CD4-positive, alpha-beta T cell treated with Interleukin-10 for 1 hour (primary cell): ENCODE measurements around the gene HTRA2.
"Not testable (repeated sequence)": the region's sequence is repeated elsewhere in the genome, so short reads cannot be mapped to it uniquely, and the experiment has no call there.

Experiments
- DNase-seq: peaks from one replicate; pipeline ENCODE4 v3.0.0-alpha.2; 2020

Gene HTRA2

DNA sequence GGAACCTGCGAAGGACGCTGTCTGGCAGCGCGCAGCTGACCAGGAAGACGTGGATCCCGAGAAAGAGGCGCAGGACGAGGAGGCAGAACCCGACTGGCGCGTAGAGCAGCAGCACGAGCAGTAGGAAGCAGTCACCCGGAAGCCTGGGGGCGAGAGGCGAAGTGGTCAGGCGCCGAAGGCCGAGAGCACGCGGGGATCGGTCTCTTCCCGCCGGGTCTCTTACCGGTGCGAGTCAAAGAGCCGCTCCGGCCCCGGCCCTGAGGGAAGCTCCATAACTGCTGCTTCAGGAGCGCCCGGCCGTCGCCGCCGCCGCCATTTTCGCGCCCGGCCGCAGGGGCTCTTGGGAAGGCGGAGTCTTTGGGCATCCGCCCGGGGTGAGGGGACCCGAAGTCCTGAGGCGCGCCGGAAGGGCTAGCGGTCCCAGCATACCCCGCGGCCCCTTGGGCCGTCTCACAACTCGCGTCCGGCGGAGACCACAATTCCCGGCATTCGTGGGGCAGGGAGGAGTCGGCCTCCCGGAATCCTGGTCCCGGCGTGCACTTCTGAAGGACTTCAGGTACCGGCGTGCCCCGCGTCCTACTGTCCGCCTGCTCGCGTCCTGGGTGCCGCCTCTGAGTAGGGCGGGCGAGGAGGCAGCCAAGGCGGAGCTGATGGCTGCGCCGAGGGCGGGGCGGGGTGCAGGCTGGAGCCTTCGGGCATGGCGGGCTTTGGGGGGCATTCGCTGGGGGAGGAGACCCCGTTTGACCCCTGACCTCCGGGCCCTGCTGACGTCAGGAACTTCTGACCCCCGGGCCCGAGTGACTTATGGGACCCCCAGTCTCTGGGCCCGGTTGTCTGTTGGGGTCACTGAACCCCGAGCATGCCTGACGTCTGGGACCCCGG is at the start of gene HTRA2, which contains the start of gene AUP1:
Gene HTRA2 (plus strand): TSS at position 577 of the 882 bp plus-strand sequence. CDS start 74 bp downstream, at position 651.
Gene AUP1 (minus strand): TSS at position 350 of the 882 bp plus-strand sequence. CDS start 77 bp downstream, at position 273.
- peak; percentile 90 for DNase-seq

GRCh38 chr2:74481431-74481830 is 48.3 kb upstream of the HTRA2 start:
- DNase-seq: no peak

DNA sequence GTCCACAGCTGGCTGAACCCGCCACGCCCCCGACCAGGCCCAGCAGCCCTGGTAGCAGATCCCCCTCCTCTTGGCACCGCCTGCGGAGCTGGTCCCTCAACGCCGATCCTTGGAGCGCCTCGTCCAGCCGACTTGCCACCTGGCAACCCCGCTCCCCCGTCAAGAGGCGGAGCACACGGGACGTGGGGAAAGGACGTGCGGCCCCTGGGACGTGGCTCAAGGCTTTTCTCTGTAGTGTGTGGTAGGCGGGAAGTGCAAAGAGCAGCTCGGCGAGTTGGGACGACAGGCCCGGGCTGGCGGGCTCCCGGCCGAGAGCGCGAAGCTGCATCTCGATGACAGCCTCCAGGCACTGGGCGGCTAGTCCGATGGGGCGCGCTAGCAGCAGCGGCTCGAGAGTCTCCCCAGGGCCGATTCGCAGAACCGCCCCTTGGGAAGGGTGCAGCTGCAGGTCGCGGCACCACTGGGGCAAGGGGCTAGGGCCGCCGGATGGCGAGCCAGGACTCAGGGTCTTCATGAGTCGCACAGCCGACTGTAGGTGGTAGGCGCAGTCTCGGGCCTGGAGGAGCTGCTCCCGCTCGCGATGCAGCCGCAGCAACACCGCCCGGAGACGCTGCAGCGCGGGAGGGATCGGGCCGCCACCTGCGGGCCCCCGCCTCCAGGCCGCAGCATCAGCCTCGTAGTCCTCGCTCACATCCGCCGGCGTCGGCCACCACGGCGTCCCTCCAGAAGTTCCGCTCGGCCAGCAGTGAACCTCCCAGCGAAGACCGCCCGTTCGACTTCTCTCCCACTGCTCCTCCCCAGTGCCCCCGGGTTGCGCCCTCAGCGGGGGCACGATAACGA is 47.6 kb upstream of the HTRA2 start:
- peak; percentile 67 for DNase-seq

GRCh38 chr2:74482801-74483674 is 46.7 kb upstream of the HTRA2 start, which contains the start of the genes CCDC142 and TTC31:
TSS of gene CCDC142 (minus strand) at chr2:74482998. CDS start at chr2:74482837, 161 bp downstream.
TSS of gene TTC31 (plus strand) at chr2:74483081. CDS start at chr2:74483096, 15 bp downstream.
- DNase-seq: peak; percentile 95

DNA sequence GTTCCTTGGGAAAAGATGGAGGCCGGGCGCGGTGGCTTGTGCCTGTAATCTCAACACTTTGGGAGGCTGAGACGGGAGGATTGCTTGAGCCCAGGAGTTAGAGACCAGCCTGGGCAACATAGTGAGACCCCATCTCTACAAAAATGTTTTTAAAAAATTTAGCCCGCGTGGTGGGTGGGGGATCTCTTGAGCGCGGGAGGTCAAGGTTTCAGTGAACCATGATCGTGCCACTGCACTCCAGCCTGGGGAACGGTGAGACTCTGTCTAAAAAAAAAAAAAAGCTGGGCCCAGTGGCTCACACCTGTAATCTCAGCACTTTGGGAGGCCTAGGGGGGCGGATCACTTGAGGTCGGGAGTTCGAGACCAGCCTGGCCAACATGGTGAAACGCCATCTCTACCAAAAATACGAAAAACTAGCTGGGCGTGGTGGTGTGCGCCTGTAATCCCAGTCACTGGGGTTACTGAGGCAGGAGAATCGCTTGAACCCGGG is 46.0 kb upstream of the HTRA2 start:
- DNase-seq: not testable (repeated sequence)

DNA sequence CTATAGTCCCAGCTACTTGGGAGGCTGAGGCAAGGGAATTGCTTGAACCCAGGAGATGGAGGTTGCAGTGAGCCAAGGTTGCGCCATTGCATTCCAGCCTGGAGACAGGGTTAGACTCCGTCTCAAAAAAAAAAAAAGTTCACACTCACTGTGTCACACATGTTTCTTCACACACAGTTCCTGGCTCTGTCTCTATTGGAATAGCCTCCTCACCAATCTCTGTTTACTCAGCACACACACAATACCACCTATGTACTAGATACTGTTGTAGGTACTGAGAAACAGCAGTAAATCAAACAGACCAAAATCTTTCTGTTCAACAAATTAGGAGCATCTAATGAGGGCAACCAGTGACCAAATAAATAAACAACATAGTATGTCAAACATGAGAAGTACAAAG is 43.6 kb upstream of the HTRA2 start:
- DNase-seq: no peak

- no peak for DNase-seq
These were observed 40.9 kb upstream of the HTRA2 start for GRCh38 chr2:74488643-74489481.

- no peak for DNase-seq
These were observed 39.8 kb upstream of the HTRA2 start for GRCh38 chr2:74489906-74490305.

DNA sequence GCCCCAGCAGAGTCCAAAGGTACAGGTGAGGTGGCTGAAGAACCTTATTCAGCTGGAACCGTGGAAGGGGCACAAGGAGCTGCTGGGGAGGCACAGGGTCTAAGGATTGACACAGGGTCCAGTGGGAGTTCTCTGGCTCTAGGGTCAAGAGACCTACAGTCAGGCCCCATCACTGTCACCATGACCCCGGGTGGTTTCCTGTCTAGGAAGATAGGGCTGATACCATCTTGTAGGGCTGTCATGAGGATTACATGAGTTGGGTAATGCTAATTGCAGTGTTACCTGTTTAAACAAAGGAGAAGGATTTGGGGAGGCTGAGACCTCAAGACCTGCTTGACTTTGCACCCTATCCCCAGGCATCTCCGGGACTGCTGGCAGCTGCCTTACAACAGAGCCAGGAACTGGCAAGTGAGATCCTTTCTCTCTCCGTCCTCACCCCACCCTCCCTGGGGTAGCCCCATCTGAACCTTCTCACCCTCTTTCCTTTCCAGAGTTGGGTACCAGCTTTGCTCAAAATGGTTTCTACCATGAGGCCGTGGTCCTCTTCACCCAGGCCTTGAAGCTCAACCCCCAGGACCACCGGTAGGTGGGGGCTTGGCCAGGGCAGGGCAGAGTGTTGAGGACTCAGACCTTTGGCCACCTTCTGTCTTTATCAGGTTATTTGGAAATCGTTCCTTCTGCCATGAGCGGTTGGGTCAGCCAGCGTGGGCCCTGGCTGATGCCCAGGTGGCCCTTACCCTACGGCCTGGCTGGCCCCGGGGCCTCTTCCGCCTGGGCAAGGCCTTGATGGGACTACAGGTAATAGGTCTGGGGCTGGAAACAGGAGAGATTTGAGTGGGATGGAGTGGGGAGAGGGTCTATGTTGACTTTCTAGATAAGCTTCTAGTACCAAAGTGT is 37.8 kb upstream of the HTRA2 start:
- DNase-seq: no peak

DNA sequence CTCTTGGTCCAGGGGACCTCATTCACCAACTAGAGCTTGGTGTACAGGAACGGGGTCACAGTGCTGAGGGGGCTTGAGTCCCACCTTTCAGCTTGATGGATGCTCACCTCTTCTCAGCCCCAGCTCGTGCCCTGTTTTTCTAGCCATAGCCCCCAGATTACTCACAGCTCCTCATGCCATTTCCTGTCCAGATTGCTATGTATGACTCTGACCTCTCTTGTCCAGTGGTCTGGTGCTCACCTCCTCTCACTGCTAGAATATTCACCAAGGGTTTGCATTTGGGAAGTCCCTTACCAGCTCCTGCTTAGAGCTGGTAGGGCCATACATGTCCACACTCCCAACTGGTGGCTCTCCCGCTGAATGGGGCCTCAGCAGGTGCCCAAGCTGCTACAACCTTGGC is 36.2 kb upstream of the HTRA2 start:
- DNase-seq: no peak

DNA sequence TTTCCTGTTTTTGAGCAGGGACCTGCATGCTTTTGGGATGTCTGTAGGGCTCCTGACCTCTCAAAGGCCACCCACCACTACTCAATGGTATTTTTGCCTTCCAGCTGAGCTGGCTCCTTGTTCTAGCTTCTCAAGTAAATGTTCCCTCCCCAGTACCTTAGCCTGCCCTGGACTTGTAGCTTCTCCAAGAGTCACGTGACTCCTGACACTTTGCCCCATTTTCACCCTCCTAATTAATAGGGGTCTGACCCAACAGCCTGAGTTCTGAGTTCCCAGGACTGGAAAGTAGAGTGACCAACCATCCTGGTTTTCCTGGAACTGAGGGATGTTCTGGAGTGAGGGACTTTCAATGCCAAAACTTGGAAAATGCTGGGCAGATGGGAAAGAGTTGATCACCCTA is 34.3 kb upstream of the HTRA2 start:
- no peak for DNase-seq

- DNase-seq: no peak
These were observed 32.5 kb upstream of the HTRA2 start for GRCh38 chr2:74496997-74497776.

GRCh38 chr2:74497777-74498499 is 31.8 kb upstream of the HTRA2 start:
- peak; percentile 25 for DNase-seq

DNA sequence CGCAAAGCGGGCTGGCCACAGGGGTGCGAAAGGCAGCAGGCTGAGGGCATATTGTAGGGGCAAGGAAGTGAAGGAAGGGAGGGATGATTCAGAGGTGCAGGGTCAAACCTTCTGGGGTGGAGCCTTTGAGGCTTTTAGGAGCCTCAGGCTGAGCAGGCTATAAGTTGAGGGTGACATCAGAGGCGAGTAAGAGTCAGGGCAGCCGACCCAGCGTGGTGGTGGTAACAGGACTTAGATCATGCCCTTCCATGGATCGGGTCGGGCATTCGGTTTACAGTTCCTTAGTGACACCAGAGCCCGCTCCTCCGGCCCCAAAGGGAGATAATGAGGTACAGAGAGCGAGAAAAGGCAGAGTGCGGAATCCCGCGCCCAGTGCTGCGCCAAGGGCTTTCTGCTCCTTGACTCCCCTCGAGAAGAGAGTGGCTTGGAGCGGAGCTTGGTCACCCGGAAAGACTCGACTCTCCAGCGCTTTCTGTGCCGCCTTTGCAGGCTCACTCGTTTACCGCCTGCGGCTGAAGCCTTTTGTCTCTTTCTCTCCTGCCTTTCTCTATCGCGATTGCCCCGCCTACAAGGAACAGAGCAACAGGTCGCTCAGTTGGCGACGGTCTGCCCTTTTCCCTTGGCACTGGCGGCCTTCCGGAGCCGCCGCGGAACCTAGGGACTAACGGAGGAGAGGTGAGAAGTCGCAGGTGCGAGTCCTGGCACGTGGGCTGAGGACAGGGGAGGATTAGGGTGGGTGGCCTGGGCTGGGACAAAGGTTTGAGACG is 31.1 kb upstream of the HTRA2 start:
- peak; percentile 23 for DNase-seq

GRCh38 chr2:74499267-74499939 is 30.3 kb upstream of the HTRA2 start, which contains the start of gene LBX2:
TSS of gene LBX2 (minus strand) at chr2:74499603. CDS start at chr2:74499537, 66 bp downstream.
- DNase-seq: no peak

DNA sequence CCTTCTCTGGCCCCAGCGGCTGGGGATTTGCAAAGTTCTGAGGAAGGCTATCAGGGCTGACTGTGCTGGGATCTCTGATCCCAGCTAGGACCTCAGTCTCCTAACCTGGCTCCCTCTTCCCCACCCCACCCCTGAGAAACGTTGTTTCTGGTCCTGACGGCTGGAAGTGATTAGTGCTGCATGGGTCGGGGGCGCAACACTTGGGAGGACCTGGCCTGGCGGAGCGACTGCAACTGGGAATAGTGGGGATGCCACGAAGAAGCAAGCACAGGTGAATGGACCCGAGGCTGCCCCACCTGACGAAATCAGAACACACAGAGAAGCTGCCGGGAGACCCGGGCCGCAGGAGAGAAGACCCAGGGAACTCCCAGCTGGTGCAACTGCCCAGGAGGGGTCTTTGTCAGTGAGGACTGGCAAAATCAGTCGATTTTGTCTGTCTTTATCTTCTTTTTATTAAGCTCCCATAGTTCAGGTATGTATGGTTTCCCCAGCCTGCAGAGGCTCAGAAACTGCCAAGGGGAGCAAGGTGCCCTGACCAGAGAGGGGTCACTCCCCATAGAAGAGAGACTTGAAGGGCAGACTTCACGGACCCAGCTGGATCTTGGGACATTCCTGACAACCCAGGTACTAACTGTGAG is 29.7 kb upstream of the HTRA2 start:
- no peak for DNase-seq

DNA sequence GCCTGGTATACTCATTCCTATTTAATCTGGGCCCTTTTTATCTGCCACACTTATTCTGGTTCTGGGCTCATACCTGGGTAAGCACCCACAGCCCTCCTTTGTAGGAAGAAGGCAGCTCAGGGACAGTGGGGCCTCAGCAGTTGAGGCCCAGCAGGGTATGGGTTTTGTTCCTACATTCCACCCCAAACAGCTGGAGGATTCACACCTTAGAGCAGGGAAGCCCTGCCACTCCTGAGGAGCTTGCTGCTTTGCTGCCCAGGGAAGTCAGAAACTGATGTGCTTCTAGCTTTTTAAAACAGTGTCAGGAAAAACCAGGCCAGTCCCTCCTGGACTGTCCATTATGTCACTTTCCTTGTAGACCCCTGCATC is 29.2 kb upstream of the HTRA2 start:
- no peak for DNase-seq
